K562 (cell line): Measurements from ENCODE around the gene SH3RF1. TPM values are rescaled to one million over a fixed set of nuclear protein-coding genes. Genes with fewer than 3 reads are reported as not detected.

Experiments
- ATAC-seq: fragments of 200-7000 bp; cut with Tn5 transposase; 3 replicates; pipeline ENCODE4 v1.9.1; 2020; ENCODE audit warnings: moderate library complexity
- BruUV-seq: library from RNA; stranded (reverse); fragments of 400-500 nt; replicated peaks from 2 replicates; lab custom pipeline; 2021; lab: Mats Ljungman, UMichigan
- CTCF ChIA-PET: fragments of 300-600 bp; formaldehyde crosslinking; extraction: SDS; loops from one replicate; lab custom pipeline; 2021; ENCODE audit warnings: low intra/inter-chr PET ratio; lab: Yijun Ruan, JAX
- POLR2A ChIA-PET: fragments of 300-600, 350-650 bp; sonication (Branson Sonifier 250); formaldehyde crosslinking; extraction: SDS; loops from one replicate; lab custom pipeline; 2021; ENCODE audit warnings: antibody characterized with exemption, inconsistent platforms; lab: Yijun Ruan, JAX
- DNase-seq, 4 experiments: peaks; one replicate each; pipeline versions ENCODE4 v3.0.0 to v3.0.0-alpha.2; 2011 to 2018; ENCODE audit warnings: low spot score in 3 of 4, mixed read lengths in 3 of 4; ENCODE audit errors: extremely low read depth in 1 of 4
- FAIRE-seq: peaks from 2 replicates; lab custom pipeline; 2011; peaks lifted over from hg19 to GRCh38; lab: Jason Lieb, UNC
- H2AFZ ChIP-seq: 2 replicates; pipeline ENCODE4 v1.6.0; 2011; ENCODE audit warnings: low read depth, low read length, control low read depth, inconsistent platforms
- H3K27ac ChIP-seq: fragments of 200-600 bp; 3 replicates; pipeline ENCODE4 v1.8.0; 2011; ENCODE audit warnings: low read depth, mild to moderate bottlenecking, control low read depth, inconsistent platforms, low read length, moderate library complexity, mixed read lengths; ENCODE audit errors: extremely low read depth
- H3K27me3 ChIP-seq, 2 experiments: fragments of 300-600 bp in 1 of 2; 2 replicates in 1 of 2; 3 replicates in 1 of 2; pipeline versions ENCODE4 v1.6.0 to v1.8.0; 2011; ENCODE audit warnings: inconsistent platforms in 2 of 2, low read length in 2 of 2, mild to moderate bottlenecking in 1 of 2, mixed read lengths in 1 of 2, moderate library complexity in 1 of 2; ENCODE audit not compliant: control insufficient read depth in 2 of 2, insufficient read depth in 2 of 2
- H3K36me3 ChIP-seq: fragments of 300-600 bp; 3 replicates; pipeline ENCODE4 v1.8.0; 2011; ENCODE audit warnings: mild to moderate bottlenecking, low read length, inconsistent platforms; ENCODE audit not compliant: control insufficient read depth, insufficient read depth
- H3K4me1 ChIP-seq, 2 experiments: fragments of 200-600 bp in 1 of 2; replicated peaks in 1 of 2; 2 replicates in 1 of 2; 3 replicates in 1 of 2; pipeline versions ENCODE4 v1.5.1 to v1.8.0; 2011; ENCODE audit warnings: inconsistent platforms in 2 of 2, low read length in 2 of 2, mild to moderate bottlenecking in 1 of 2, mixed read lengths in 1 of 2, moderate library complexity in 1 of 2; ENCODE audit not compliant: control insufficient read depth in 2 of 2, insufficient read depth in 2 of 2
- H3K4me2 ChIP-seq: 2 replicates; pipeline ENCODE4 v1.6.1; 2011; ENCODE audit warnings: low read length, control low read depth, inconsistent platforms, mixed read lengths; ENCODE audit not compliant: insufficient read depth
- H3K4me3 ChIP-seq: fragments of 200-600 bp; sonication (generic), shearing (Covaris generic); 2 replicates; pipeline ENCODE4 v1.5.1; 2016; ENCODE audit warnings: control low read depth, inconsistent platforms
- H3K79me2 ChIP-seq: fragments of 200-600 bp; 3 replicates; pipeline ENCODE4 v1.8.0; 2011; ENCODE audit warnings: low read length, inconsistent platforms; ENCODE audit not compliant: control insufficient read depth, insufficient read depth
- H3K9ac ChIP-seq, 2 experiments: 2 replicates each; pipeline versions ENCODE4 v1.6.0 to v1.6.1; 2011; ENCODE audit warnings: low read depth in 2 of 2, low read length in 2 of 2, control low read depth in 1 of 2, inconsistent platforms in 1 of 2, mild to moderate bottlenecking in 1 of 2, mixed read lengths in 1 of 2; ENCODE audit not compliant: insufficient read depth in 1 of 2
- H3K9me1 ChIP-seq: one replicate; pipeline ENCODE4 v1.6.0; 2011; ENCODE audit warnings: inconsistent platforms, mild to moderate bottlenecking, low read length, moderate library complexity; ENCODE audit not compliant: control insufficient read depth, insufficient read depth
- H3K9me3 ChIP-seq: replicated peaks from 2 replicates; pipeline ENCODE4 v1.5.1; 2011; ENCODE audit warnings: low read depth, low read length, inconsistent platforms; ENCODE audit not compliant: control insufficient read depth, insufficient read depth
- H4K20me1 ChIP-seq: replicated peaks from 2 replicates; pipeline ENCODE4 v1.6.1; 2011; ENCODE audit warnings: low read length, inconsistent platforms, mixed read lengths; ENCODE audit not compliant: control insufficient read depth, insufficient read depth
- GATAD2A ChIP-seq: fragments of 450-650 bp; IDR thresholded peaks from 2 replicates; pipeline ENCODE4 v1.6.1; 2017
- KLF10 ChIP-seq: fragments of 250-450 bp; sonication (Bioruptor Pico); IDR thresholded peaks from 2 replicates; pipeline ENCODE4 v1.6.1; 2021; ENCODE audit warnings: matching md5 sums
- LARP7 ChIP-seq: fragments of 450-650 bp; IDR thresholded peaks from 2 replicates; pipeline ENCODE4 v1.6.1; 2016
- MAFG ChIP-seq: fragments of 450-650 bp; conservative IDR thresholded peaks from 2 replicates; pipeline ENCODE4 v1.6.1; 2016; ENCODE audit warnings: missing genetic modification characterization, missing compliant biosample characterization
- MCM5 ChIP-seq: fragments of 450-650 bp; IDR thresholded peaks from 2 replicates; pipeline ENCODE4 v1.6.1; 2016; ENCODE audit warnings: low read depth
- NCOR1 ChIP-seq: fragments of 450-650 bp; IDR thresholded peaks from 2 replicates; pipeline ENCODE4 v1.6.1; 2016; ENCODE audit warnings: mild to moderate bottlenecking, moderate library complexity
- SIX5 ChIP-seq, 2 experiments: IDR thresholded peaks; 2 replicates each; pipeline ENCODE4 v1.6.1; 2011; ENCODE audit warnings: low read length in 2 of 2, borderline replicate concordance in 1 of 2, low read depth in 1 of 2, mild to moderate bottlenecking in 1 of 2, moderate library complexity in 1 of 2; ENCODE audit not compliant: insufficient read depth in 1 of 2
- SRSF9 ChIP-seq: fragments of 200-400 bp; formaldehyde crosslinking; IDR thresholded peaks from 2 replicates; pipeline ENCODE4 v1.6.1; 2017; ENCODE audit warnings: low read depth, low read length, borderline replicate concordance
- XRCC5 ChIP-seq: fragments of 200-400 bp; formaldehyde crosslinking; IDR thresholded peaks from 2 replicates; pipeline ENCODE4 v1.6.1; 2017; ENCODE audit warnings: low read depth, mild to moderate bottlenecking, low read length
- ZNF407 ChIP-seq: fragments of 450-650 bp; IDR thresholded peaks from 2 replicates; pipeline ENCODE4 v1.6.1; 2016; ENCODE audit warnings: low read depth
- ZNF589 ChIP-seq: fragments of 200-800 bp; sonication (Bioruptor generic); IDR thresholded peaks from 2 replicates; pipeline ENCODE4 v1.6.1; 2016; ENCODE audit warnings: low read depth, missing genetic modification characterization, missing compliant biosample characterization
- ZNF766 ChIP-seq: fragments of 200-800 bp; sonication (Bioruptor generic); conservative IDR thresholded peaks from 2 replicates; pipeline ENCODE4 v1.6.1; 2016; ENCODE audit warnings: missing genetic modification characterization, missing compliant biosample characterization
- WGBS: fragments of 100-300 bp; shearing (Covaris generic); methylation state at CpG from one replicate; pipeline ENCODE4 v1.1.6; 2016; ENCODE audit warnings: low coverage, mixed read lengths; ENCODE audit not compliant: insufficient coverage; ENCODE audit errors: missing lambda C conversion rate; 5-methylcytosine and 5-hydroxymethylcytosine counted together
- in situ Hi-C: fragments of 300-500 bp; cut with MboI; formaldehyde crosslinking; loops from 4 replicates; pipeline ENCODE4 v1.15.0; 2018; ENCODE audit warnings: inconsistent platforms, mixed read lengths
- intact Hi-C: fragments of 100-400 bp; cut with micrococcal nuclease; formaldehyde crosslinking; loops from 2 replicates; pipeline ENCODE4 v1.14.2; 2022
- polyA plus RNA-seq, 8 experiments: library from polyadenylated mRNA; depleted of rRNA in 4 of 8; stranded (reverse) in 5 of 8; unstranded in 3 of 8; fragments of >200 nt; fragmentation: Nextera tagmentation in 2 of 8; fragmentation: Illumina TruSeq in 1 of 8; extraction: Ambion mirVana in 2 of 8; extraction: Trizol in 1 of 8; gene quantifications; 2 replicates each; pipeline versions ENCODE4 v1.2.1 to v1.2.3, GENCODE V29; 2011 to 2014; ENCODE audit warnings: inconsistent platforms in 1 of 8, missing spikeins in 1 of 8
- total RNA-seq, 7 experiments: library from RNA; depleted of rRNA in 6 of 7; stranded (reverse); fragments of >200 nt in 6 of 7; fragmentation: Illumina TruSeq in 2 of 7; extraction: Trizol in 2 of 7; gene quantifications; 2 replicates each; pipeline versions ENCODE4 v1.2.1 to v1.2.3, GENCODE V29; 2011 to 2021; ENCODE audit warnings: low replicate concordance in 1 of 7
- TF ChIP-seq, protein P1 (sequence below): fragments of 250-450 bp; sonication (Bioruptor Pico); IDR thresholded peaks from 2 replicates; pipeline ENCODE4 v1.8.0; 2022; ENCODE audit warnings: moderate library complexity, mild to moderate bottlenecking, inconsistent platforms
- TF ChIP-seq, protein P2 (sequence below): fragments of 450-650 bp; IDR thresholded peaks from 2 replicates; pipeline ENCODE4 v1.7.0; 2016; ENCODE audit warnings: borderline replicate concordance

SH3RF1 gene
- total and polyA plus RNA-seq, 9 of the 15 experiments (the other 6 are each of a cell fraction or from before 2014, with no cell fraction given) = 0.04 to 0.16 (median 0.11) TPM; not detected in 6

- FAIRE-seq (no peak), DNase-seq (no peak), ATAC-seq (no peak)
- no peaks in the 10 kb centered on the region for H4K20me1 ChIP-seq
- in situ Hi-C loops (no loop called here), intact Hi-C loops (no loop called here)
- no peaks in the 10 kb centered on the region for H3K4me1 ChIP-seq
- H3K9me1 ChIP-seq = no peaks in the 10 kb centered on the region
- no TSS peak for BruUV-seq
- no peaks in the 10 kb centered on the region for H3K36me3 ChIP-seq
- no peaks in the 10 kb centered on the region for H3K9me3 ChIP-seq
- CTCF ChIA-PET = no interaction called here
- H3K4me2 ChIP-seq = no peak overlapping the region
- POLR2A ChIA-PET = no interaction called here
- peaks cover 0 to 4% of the 10 kb centered on the region in 2 experiments; a peak in 1 of 5 replicates for H3K27me3 ChIP-seq
- 0% methylated on average over 3 of the region's 3 CpGs for WGBS
- H3K4me3 ChIP-seq = no peak overlapping the region
- no peak for TF ChIP-seq LARP7
- no peak for TF ChIP-seq ZNF407
- no peak for TF ChIP-seq SIX5 (IDR thresholded peaks at IDR 0.05; ENCODE audit: borderline replicate concordance in 1 of 2, insufficient read depth in 1 of 2, low read depth in 1 of 2, low read length in 2 of 2)
- TF ChIP-seq NCOR1 = no peak
- no peak for TF ChIP-seq MCM5
- TF ChIP-seq XRCC5 = no peak
- TF ChIP-seq SRSF9 = no peak
- TF ChIP-seq, protein P1, sequence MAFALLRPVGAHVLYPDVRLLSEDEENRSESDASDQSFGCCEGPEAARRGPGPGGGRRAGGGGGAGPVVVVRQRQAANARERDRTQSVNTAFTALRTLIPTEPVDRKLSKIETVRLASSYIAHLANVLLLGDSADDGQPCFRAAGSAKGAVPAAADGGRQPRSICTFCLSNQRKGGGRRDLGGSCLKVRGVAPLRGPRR (CRISPR knock-in tag) = no peak
- TF ChIP-seq KLF10 = no peak
- TF ChIP-seq, protein P2, sequence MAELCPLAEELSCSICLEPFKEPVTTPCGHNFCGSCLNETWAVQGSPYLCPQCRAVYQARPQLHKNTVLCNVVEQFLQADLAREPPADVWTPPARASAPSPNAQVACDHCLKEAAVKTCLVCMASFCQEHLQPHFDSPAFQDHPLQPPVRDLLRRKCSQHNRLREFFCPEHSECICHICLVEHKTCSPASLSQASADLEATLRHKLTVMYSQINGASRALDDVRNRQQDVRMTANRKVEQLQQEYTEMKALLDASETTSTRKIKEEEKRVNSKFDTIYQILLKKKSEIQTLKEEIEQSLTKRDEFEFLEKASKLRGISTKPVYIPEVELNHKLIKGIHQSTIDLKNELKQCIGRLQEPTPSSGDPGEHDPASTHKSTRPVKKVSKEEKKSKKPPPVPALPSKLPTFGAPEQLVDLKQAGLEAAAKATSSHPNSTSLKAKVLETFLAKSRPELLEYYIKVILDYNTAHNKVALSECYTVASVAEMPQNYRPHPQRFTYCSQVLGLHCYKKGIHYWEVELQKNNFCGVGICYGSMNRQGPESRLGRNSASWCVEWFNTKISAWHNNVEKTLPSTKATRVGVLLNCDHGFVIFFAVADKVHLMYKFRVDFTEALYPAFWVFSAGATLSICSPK = no peak
- TF ChIP-seq ZNF766 (CRISPR knock-in tag) = no peak
- no peak for TF ChIP-seq MAFG (tag)
- TF ChIP-seq ZNF589 (CRISPR knock-in tag) = no peak
- TF ChIP-seq GATAD2A = no peak
- no peaks in the 10 kb centered on the region for H3K79me2 ChIP-seq
- H2AFZ ChIP-seq = no peak overlapping the region
- no peak overlapping the region for H3K9ac ChIP-seq
- no peak overlapping the region for H3K27ac ChIP-seq
Observed at GRCh38 chr4:169256101-169256612, 14.6 kb downstream of the SH3RF1 start.
